ENCODE measurements around the gene CFH.

Gene CFH

GRCh38 chr1:196651079-196651478 lies 764 bp upstream of the CFH start:
- TF ChIP-seq ZFX (IDR thresholded peaks at IDR 0.05; ENCODE audit: borderline replicate concordance) (no peak), CTCF (IDR thresholded peaks at IDR 0.05) (no peak)
- H3K27ac ChIP-seq = no peak overlapping the region

GRCh38 chr1:196654271-196654670 lies 2.4 kb downstream of the CFH start:
- TF ChIP-seq CTCF (IDR thresholded peaks at IDR 0.05) (no peak), ZFX (IDR thresholded peaks at IDR 0.05; ENCODE audit: borderline replicate concordance) (no peak)
- H3K27ac ChIP-seq = no peak overlapping the region

- no peak overlapping the region for H3K27ac ChIP-seq
These were observed 3.2 kb downstream of the CFH start for GRCh38 chr1:196655071-196655470.

GRCh38 chr1:196655494-196655893 lies 3.7 kb downstream of the CFH start:
- no peak for TF ChIP-seq CTCF (IDR thresholded peaks at IDR 0.05)
- no peak for TF ChIP-seq ZFX (IDR thresholded peaks at IDR 0.05; ENCODE audit: borderline replicate concordance)
- no peak overlapping the region for H3K27ac ChIP-seq

More at GRCh38 chr1:196655071-196655470, 3.2 kb downstream of the CFH start:
- no peak for TF ChIP-seq ZFX (IDR thresholded peaks at IDR 0.05; ENCODE audit: borderline replicate concordance)
- no peak for TF ChIP-seq CTCF (IDR thresholded peaks at IDR 0.05)

GRCh38 chr1:196659471-196659870 lies 7.6 kb downstream of the CFH start:
- TF ChIP-seq ZFX (IDR thresholded peaks at IDR 0.05; ENCODE audit: borderline replicate concordance) = no peak
- TF ChIP-seq CTCF (IDR thresholded peaks at IDR 0.05) = no peak
- H3K27ac ChIP-seq = no peak overlapping the region

GRCh38 chr1:196660272-196660671 lies 8.4 kb downstream of the CFH start:
- no peak overlapping the region for H3K27ac ChIP-seq
- no peak for TF ChIP-seq ZFX (IDR thresholded peaks at IDR 0.05; ENCODE audit: borderline replicate concordance)
- no peak for TF ChIP-seq CTCF (IDR thresholded peaks at IDR 0.05)

- TF ChIP-seq ZFX (IDR thresholded peaks at IDR 0.05; ENCODE audit: borderline replicate concordance) (no peak), CTCF (IDR thresholded peaks at IDR 0.05) (peak; percentile 72)
- no peak overlapping the region for H3K27ac ChIP-seq
These were observed 9.0 kb downstream of the CFH start for GRCh38 chr1:196660852-196661251.
